HuH-7.5 (cell line): ENCODE measurements around the gene B3GNT7.
"Not testable (repeated sequence)": the region's sequence is repeated elsewhere in the genome, so short reads cannot be mapped to it uniquely, and the experiment has no call there.

ENCODE experiments used
- DNase-seq: peaks from one replicate; pipeline ENCODE4 v3.0.0; 2011; ENCODE audit warnings: low spot score

The B3GNT7 gene

GRCh38 chr2:231395188-231396057 lies at the start of gene B3GNT7:
Gene B3GNT7, plus strand, starts transcription at chr2:231395710. Its CDS starts 94 bp downstream, at chr2:231395804.
- DNase-seq, result peak; percentile 65

- DNase-seq, result peak; percentile 51
These were observed 48.4 kb upstream of the B3GNT7 start for GRCh38 chr2:231347081-231347480.

GRCh38 chr2:231347638-231348037 lies 47.9 kb upstream of the B3GNT7 start:
- no peak for DNase-seq

- no peak for DNase-seq
These were observed 47.3 kb upstream of the B3GNT7 start for GRCh38 chr2:231348173-231348572.

- DNase-seq, result no peak
These were observed 46.7 kb upstream of the B3GNT7 start for GRCh38 chr2:231348704-231349373.

GRCh38 chr2:231349374-231349735 lies 46.2 kb upstream of the B3GNT7 start:
- DNase-seq, result not testable (repeated sequence)

GRCh38 chr2:231351648-231352047 lies 43.9 kb upstream of the B3GNT7 start:
- no peak for DNase-seq

GRCh38 chr2:231353469-231353868 lies 42.0 kb upstream of the B3GNT7 start:
- no peak for DNase-seq

- DNase-seq, result no peak
These were observed 39.7 kb upstream of the B3GNT7 start for GRCh38 chr2:231355508-231356465.

- no peak for DNase-seq
These were observed 39.1 kb upstream of the B3GNT7 start for GRCh38 chr2:231356466-231356844.

- DNase-seq, result no peak
These were observed 38.5 kb upstream of the B3GNT7 start for GRCh38 chr2:231357048-231357447.

- no peak for DNase-seq
These were observed 37.6 kb upstream of the B3GNT7 start for GRCh38 chr2:231357931-231358330.

GRCh38 chr2:231359441-231359840 lies 36.1 kb upstream of the B3GNT7 start:
- DNase-seq, result no peak

GRCh38 chr2:231359948-231360347 lies 35.6 kb upstream of the B3GNT7 start:
- no peak for DNase-seq

- no peak for DNase-seq
These were observed 35.1 kb upstream of the B3GNT7 start for GRCh38 chr2:231360401-231360800.

GRCh38 chr2:231360881-231361371 lies 34.6 kb upstream of the B3GNT7 start:
- DNase-seq, result no peak

GRCh38 chr2:231361701-231362554 lies 33.6 kb upstream of the B3GNT7 start:
- no peak for DNase-seq

- DNase-seq, result no peak
These were observed 32.8 kb upstream of the B3GNT7 start for GRCh38 chr2:231362555-231363184.

- no peak for DNase-seq
These were observed 31.4 kb upstream of the B3GNT7 start for GRCh38 chr2:231364061-231364460.

GRCh38 chr2:231364961-231365810 lies 30.3 kb upstream of the B3GNT7 start:
- DNase-seq, result peak; percentile 86
